Loucy (cell line): ENCODE data around the gene KICS2.

Experiments
- H2AFZ ChIP-seq: fragments of 200-600 bp; sonication (generic); 2 replicates; pipeline ENCODE4 v1.6.0; 2016; ENCODE audit warnings: antibody characterized with exemption, mild to moderate bottlenecking, low read length, moderate library complexity
- H3F3A ChIP-seq: fragments of 200-600 bp; 2 replicates; pipeline ENCODE4 v1.6.0; 2016; ENCODE audit warnings: antibody characterized with exemption, low read depth, mild to moderate bottlenecking
- H3K27me3 ChIP-seq: fragments of 200-600 bp; sonication (generic); 2 replicates; pipeline ENCODE4 v1.6.1; 2014; ENCODE audit warnings: low read length, mild to moderate bottlenecking; ENCODE audit not compliant: insufficient read depth, poor library complexity, severe bottlenecking
- H3K36me3 ChIP-seq: fragments of 200-600 bp; sonication (generic); 2 replicates; pipeline ENCODE4 v1.6.1; 2016; ENCODE audit warnings: low read length; ENCODE audit not compliant: insufficient read depth
- H3K4me1 ChIP-seq: fragments of 200-600 bp; sonication (generic); 2 replicates; pipeline ENCODE4 v1.5.1; 2014; ENCODE audit warnings: low read length, mild to moderate bottlenecking; ENCODE audit not compliant: insufficient read depth, poor library complexity, severe bottlenecking
- H3K4me2 ChIP-seq: fragments of 200-600 bp; sonication (generic); 2 replicates; pipeline ENCODE4 v1.6.0; 2014; ENCODE audit warnings: antibody characterized with exemption, low read length, low read depth, mild to moderate bottlenecking; ENCODE audit not compliant: poor library complexity, severe bottlenecking
- H3K4me3 ChIP-seq: fragments of 200-600 bp; sonication (generic); 2 replicates; pipeline ENCODE4 v1.5.1; 2014; ENCODE audit warnings: low read length, mild to moderate bottlenecking, mixed read lengths; ENCODE audit not compliant: poor library complexity, severe bottlenecking
- H3K79me2 ChIP-seq: fragments of 200-600 bp; sonication (generic); 2 replicates; pipeline ENCODE4 v1.6.1; 2014; ENCODE audit warnings: low read length; ENCODE audit not compliant: insufficient read depth
- H3K9ac ChIP-seq: fragments of 200-600 bp; sonication (generic); 2 replicates; pipeline ENCODE4 v1.6.0; 2014; ENCODE audit warnings: mild to moderate bottlenecking, low read depth, low read length, moderate library complexity; ENCODE audit not compliant: poor library complexity, severe bottlenecking
- H3K9me2 ChIP-seq: fragments of 200-600 bp; sonication (generic); replicated peaks from 2 replicates; pipeline ENCODE4 v1.6.1; 2016; ENCODE audit warnings: low read depth, low read length, mixed read lengths
- H3K9me3 ChIP-seq: fragments of 200-600 bp; sonication (generic); 2 replicates; pipeline ENCODE4 v1.6.1; 2014; ENCODE audit warnings: mild to moderate bottlenecking, antibody characterized with exemption, low read length, low read depth; ENCODE audit not compliant: insufficient read depth
- H4K20me1 ChIP-seq: fragments of 200-600 bp; sonication (generic); 2 replicates; pipeline ENCODE4 v1.6.0; 2014; ENCODE audit warnings: antibody characterized with exemption, low read length, mild to moderate bottlenecking; ENCODE audit not compliant: insufficient read depth, poor library complexity, severe bottlenecking
- CTCF ChIP-seq: fragments of 200-600 bp; sonication (generic); conservative IDR thresholded peaks from 2 replicates; pipeline ENCODE4 v1.5.1; 2014; ENCODE audit warnings: mild to moderate bottlenecking, antibody characterized with exemption, low read length
- EZH2phosphoT487 ChIP-seq: fragments of 200-600 bp; IDR thresholded peaks from 2 replicates; pipeline ENCODE4 v1.6.1; 2018; ENCODE audit warnings: antibody characterized with exemption, mild to moderate bottlenecking, moderate library complexity, borderline replicate concordance

The KICS2 gene

GRCh38 chr12:64194333-64195149 is 27.6 kb downstream of the KICS2 start:
- no peaks in the 10 kb centered on the region for H3K4me1 ChIP-seq
- peaks cover 14% of the 10 kb centered on the region; the same call in 1 of the 2 replicates for H3K36me3 ChIP-seq
- H2AFZ ChIP-seq, result no peak overlapping the region
- no peaks in the 10 kb centered on the region for H3F3A ChIP-seq
- H3K4me2 ChIP-seq, result no peak overlapping the region
- H3K4me3 ChIP-seq, result no peak overlapping the region
- H3K9me2 ChIP-seq, result no peaks in the 10 kb centered on the region
- no peaks in the 10 kb centered on the region for H3K9me3 ChIP-seq
- H4K20me1 ChIP-seq, result no peaks in the 10 kb centered on the region
- no peak for TF ChIP-seq EZH2phosphoT487
- TF ChIP-seq CTCF, result no peak
- H3K9ac ChIP-seq, result no peak overlapping the region
- no peaks in the 10 kb centered on the region for H3K79me2 ChIP-seq
- H3K27me3 ChIP-seq, result no peaks in the 10 kb centered on the region

GRCh38 chr12:64193931-64194330 is 28.2 kb downstream of the KICS2 start:
- TF ChIP-seq CTCF, result no peak
- TF ChIP-seq EZH2phosphoT487, result no peak
- H3K4me3 ChIP-seq, result no peak overlapping the region
- H3K79me2 ChIP-seq, result no peaks in the 10 kb centered on the region
- H3K9me3 ChIP-seq, result no peaks in the 10 kb centered on the region
- no peaks in the 10 kb centered on the region for H3K4me1 ChIP-seq
- H4K20me1 ChIP-seq, result no peaks in the 10 kb centered on the region
- no peaks in the 10 kb centered on the region for H3F3A ChIP-seq
- H3K36me3 ChIP-seq, result peaks cover 14% of the 10 kb centered on the region; the same call in 1 of the 2 replicates
- H3K9ac ChIP-seq, result no peak overlapping the region
- no peak overlapping the region for H3K4me2 ChIP-seq
- no peaks in the 10 kb centered on the region for H3K9me2 ChIP-seq
- H3K27me3 ChIP-seq, result no peaks in the 10 kb centered on the region
- H2AFZ ChIP-seq, result no peak overlapping the region

GRCh38 chr12:64192644-64193444 is 29.3 kb downstream of the KICS2 start:
- TF ChIP-seq CTCF, result no peak
- no peak for TF ChIP-seq EZH2phosphoT487
- Histone ChIP-seq H3K27me3 (no peaks in the 10 kb centered on the region), H3K4me2 (no peak overlapping the region)

More at GRCh38 chr12:64192644-64193444, 29.3 kb downstream of the KICS2 start:
- Histone ChIP-seq H3K4me3 (no peak overlapping the region), H2AFZ (no peak overlapping the region), H3K9ac (no peak overlapping the region), H3K9me3 (no peaks in the 10 kb centered on the region), H3K4me1 (no peaks in the 10 kb centered on the region), H4K20me1 (no peaks in the 10 kb centered on the region), H3K9me2 (no peaks in the 10 kb centered on the region), H3K36me3 (peaks cover 14% of the 10 kb centered on the region; the same call in 1 of the 2 replicates), H3K79me2 (no peaks in the 10 kb centered on the region), H3F3A (no peaks in the 10 kb centered on the region)
